ENCODE measurements around the gene MIF4GD. TPM values are rescaled to one million over a fixed set of nuclear protein-coding genes. Genes with fewer than 3 reads are reported as not detected.
"Not testable (repeated sequence)": the region's sequence is repeated elsewhere in the genome, so short reads cannot be mapped to it uniquely, and the experiment has no call there.

MIF4GD gene
- total RNA-seq, 1 donor from 2014 or later: 15.1 TPM

DNA sequence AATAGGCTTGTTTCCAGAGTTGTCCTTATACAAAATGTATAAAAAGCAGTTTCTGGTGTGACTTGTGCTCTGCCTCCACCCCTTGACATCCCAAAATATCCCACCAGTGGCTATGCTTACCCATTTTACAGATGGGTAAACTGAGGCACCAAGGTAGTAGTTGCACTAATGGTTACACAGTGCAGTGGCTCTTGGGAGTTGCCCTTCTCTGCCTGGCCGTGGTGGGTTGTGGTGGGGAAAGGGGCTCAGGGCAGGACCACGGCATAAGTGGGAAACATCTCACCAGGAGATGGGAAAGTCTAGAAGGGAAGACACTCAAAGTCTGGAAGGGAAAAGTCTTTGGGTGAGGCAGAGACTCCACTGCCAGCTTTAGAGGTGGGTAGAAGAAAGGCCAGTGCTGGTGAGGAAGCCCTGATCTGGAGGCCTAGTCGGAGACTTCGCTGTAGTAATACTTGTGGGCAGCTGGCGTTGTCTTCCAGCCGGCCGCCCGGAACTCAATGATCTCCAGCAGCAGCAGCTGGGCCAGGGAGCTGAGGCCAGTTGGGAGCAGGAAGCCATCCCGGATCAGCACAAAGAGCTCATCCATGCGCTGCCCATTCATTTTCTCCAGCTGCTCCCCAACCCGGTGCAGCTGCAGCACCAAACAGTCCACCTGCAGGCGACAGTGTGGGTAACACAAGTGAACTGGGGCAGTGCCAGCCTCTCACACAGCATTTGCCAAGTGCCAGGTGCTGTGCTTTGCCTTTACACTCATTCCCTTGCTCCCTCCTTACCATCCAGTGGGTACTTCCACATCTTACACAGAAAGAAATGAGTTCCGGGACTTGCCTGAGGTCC, 4.5 kb downstream of the MIF4GD start:
- intact Hi-C loops (cut with DNase I): no loop called here
- DNase-seq (ENCODE audit: missing footprints) (no peak), ATAC-seq (no peak)

DNA sequence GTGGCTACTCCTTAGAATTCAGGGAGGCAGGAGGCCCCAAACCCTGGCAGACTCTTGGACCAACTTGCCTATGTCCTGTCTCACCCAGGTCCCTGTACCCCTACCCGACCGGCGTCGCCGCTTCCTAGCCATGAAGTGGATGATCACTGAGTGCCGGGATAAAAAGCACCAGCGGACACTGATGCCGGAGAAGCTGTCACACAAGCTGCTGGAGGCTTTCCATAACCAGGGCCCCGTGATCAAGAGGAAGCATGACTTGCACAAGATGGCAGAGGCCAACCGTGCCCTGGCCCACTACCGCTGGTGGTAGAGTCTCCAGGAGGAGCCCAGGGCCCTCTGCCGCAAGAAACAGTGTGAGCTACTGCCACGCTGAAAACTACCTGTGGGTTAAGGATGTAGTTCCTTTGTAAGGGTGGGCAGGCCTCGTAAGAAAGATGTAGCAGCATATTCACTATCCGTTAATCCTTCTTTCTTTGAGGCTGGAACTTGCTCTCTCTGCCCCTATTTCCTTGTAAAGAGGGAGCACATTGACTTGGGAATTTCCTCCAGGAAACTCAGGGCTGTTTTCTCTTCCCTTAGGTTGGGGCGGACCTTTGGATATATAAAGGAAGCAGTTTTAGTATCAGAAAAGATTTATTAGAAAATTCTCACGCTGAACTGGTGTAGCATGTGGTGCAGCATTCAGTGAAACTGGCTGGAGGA, 5.3 kb downstream of the MIF4GD start:
- no peak for ATAC-seq
- intact Hi-C loops (cut with DNase I): no loop called here
- DNase-seq (ENCODE audit: missing footprints): no peak

DNA sequence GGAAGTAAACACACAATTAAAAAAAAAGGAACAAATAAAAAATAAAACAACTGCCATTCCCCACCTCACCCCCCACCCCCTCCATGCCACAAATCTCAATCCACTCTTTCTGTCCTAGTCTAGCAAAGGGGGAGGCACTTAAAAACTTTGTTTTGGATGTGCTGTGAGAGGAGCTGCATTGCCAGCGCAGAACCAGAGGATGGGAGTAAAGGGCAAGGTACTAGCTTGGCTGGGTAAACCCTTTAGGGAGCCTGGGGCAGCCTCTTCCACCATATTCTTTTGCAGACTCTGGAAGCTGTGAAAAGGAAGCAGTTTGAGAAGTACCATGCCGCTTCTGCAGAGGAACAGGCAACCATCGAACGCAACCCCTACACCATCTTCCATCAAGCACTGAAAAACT, 8.0 kb downstream of the MIF4GD start:
- intact Hi-C loops (cut with DNase I): loop anchor here (5.0 kb wide), 1 partner anchor 81 kb away; the partner anchor contains the start of gene SUMO2
- DNase-seq (ENCODE audit: missing footprints) (no peak), ATAC-seq (no peak)

DNA sequence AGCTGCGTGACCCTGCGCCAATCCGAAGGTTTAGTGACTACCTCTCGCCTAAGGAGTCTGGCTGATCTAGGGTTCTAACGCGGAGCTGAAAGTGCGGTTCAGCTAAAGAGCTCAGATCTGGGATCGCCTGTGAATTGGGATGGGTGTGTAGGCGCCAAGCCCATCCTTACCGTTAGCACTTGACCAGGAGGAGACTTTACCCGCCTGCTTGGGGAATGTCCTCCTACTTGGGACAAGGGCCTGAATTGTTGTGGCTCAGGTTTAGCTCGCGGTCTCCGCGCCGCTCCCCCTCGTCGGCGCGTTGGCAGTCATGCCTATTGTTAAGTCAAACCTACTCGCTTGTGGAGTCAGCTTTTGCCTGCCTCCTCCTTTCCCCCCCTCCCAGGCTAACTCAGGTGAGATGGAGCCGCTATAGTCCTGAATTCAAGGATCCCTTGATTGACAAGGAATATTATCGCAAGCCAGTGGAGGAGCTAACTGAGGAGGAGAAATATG, 8.9 kb downstream of the MIF4GD start:
- DNase-seq (ENCODE audit: missing footprints) (no peak), ATAC-seq (no peak)

DNA sequence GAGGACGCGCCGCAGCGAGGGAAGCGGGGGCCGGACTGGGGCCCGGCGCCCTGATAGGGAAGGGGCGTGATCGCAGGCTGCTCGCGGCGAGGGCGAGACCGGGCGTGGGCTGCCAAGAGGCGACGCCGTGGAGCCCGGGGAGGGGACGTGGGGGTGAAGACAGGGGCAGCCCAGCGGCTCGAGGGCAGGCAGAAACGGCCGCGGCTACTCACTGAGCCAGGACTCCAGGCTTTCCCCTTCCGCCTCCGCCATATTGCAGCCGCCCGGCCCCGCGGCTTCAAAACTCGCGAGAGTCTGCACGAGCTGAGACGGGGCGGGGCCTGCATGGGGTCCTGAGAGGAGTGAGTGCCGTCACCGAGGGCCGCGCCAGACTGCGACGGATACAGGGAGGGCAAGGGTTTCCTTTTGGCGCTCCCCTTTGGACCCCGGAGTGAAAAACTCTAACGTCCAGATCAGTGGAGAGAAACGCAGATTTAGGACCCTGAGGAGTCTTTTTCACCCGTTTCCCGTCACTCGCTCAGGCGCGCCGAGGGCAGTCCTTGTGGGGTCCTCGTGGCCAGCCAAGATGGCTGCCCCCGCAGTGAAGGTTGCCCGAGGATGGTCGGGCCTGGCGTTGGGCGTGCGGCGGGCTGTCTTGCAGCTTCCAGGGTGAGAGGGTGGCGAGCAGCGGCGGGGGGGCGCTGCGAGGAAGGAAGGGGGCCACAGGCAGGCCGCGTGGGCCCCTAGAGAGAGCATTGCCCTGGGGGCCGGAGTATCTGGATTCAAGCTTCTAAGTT, 9.5 kb downstream of the MIF4GD start, which contains the start of the genes GGA3 and MRPS7:
Gene GGA3, minus strand, starts transcription at position 271 of the 776 bp plus-strand sequence. Its CDS starts 19 bp downstream, at position 252.
Gene MRPS7, plus strand, starts transcription at position 544 of the 776 bp plus-strand sequence. Its CDS starts 22 bp downstream, at position 566.
- ATAC-seq (peak; percentile 98), DNase-seq (ENCODE audit: missing footprints) (peak; percentile 99)
- intact Hi-C loops (cut with DNase I): loop anchor here (5.0 kb wide), 1 partner anchor 79 kb away; the partner anchor contains the start of gene SUMO2

More for the DNA sequence above, 8.9 kb downstream of the MIF4GD start:
- intact Hi-C loops (cut with DNase I): loop anchor here (5.0 kb wide), 1 partner anchor 80 kb away; the partner anchor contains the start of gene SUMO2

DNA sequence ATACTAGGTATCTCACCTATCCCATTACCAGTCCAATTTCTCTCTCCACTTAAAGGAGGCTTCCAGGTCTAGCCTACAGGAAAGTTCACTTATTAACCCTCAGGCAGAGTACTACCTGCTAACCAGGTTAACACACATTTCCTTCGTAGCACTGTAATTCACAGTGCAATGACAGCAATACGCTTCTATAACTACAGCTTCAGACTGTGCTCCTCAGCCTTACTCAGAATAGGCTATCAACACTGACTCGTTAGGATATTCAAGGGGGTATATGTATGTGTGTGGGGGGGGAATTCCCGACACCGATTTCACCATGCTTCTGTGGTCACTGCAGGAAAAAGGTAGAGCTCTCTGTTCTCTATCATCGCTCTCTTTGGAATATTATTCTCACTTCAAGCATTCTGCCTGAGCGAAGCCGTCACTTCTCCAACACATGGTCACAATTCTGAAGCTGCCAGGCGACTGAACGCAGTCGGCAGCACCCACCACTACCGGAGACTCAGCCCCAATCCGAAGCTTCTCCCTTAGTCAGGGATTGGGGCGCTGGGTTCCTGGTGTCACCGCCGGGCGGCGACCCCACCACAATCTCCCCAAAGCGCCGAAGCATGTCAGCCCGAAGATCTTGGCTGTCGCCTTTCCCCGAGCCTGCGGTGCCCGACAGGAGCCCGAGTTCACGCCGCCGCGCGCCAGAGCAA, 10.2 kb downstream of the MIF4GD start:
- intact Hi-C loops (cut with DNase I): loop anchor here (5.0 kb wide), 1 partner anchor 78 kb away; the partner anchor contains the start of gene SUMO2
- no peak for DNase-seq (ENCODE audit: missing footprints)

DNA sequence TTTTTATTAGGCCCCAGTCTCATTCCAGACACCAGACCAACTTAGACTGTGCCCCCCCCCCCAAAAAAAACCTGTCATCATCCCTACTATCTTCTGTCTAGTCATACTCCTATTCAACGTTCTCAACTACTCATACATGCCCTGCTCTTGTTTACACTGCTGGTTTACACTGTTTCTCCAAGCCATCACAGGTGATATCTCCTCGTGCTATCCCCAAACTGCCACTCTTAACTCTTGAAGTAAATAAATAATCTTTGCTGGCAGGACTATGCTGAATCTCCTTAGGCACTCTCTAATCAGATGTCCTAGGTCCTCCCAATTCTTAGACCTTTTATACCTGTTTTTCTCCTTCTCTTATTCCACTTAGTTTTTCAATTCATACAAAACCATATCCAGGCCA, 13.8 kb downstream of the MIF4GD start:
- intact Hi-C loops (cut with DNase I); DNase-seq (ENCODE audit: missing footprints); ATAC-seq: not testable (repeated sequence)

More for the DNA sequence above, 10.2 kb downstream of the MIF4GD start:
- ATAC-seq: no peak

DNA sequence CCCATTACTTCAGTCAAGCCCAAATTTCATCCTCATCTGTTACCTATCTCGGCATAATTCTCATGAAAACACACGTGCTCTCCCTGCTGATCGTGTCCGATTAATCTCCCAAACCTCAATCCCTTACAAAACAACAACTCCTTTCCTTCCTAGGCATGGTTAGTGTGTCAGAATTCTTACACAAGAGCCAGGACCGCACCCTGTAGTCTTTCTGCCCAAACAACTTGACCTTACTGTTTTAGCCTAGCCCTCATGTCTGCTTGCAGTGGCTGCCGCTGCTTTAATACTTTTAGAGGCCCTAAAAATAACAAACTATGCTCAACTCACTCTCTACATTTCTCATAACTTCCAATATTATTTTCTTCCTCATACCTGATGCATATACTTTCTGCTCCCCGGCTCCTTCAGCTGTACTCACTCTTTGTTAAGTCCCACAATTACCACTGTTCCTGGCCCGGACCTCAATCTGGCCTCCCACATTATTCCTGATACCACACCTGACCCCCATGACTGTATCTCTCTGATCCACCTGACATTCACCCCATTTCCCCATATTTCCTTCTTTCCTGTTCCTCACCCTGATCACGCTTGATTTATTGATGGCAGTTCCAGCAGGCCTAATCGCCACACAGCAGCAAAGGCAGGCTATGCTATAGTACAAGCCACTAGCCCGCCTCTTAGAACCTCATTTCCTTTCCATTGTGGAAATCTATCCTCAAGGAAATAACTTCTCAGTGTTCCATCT, 14.9 kb downstream of the MIF4GD start:
- DNase-seq (ENCODE audit: missing footprints); ATAC-seq; intact Hi-C loops (cut with DNase I): not testable (repeated sequence)

DNA sequence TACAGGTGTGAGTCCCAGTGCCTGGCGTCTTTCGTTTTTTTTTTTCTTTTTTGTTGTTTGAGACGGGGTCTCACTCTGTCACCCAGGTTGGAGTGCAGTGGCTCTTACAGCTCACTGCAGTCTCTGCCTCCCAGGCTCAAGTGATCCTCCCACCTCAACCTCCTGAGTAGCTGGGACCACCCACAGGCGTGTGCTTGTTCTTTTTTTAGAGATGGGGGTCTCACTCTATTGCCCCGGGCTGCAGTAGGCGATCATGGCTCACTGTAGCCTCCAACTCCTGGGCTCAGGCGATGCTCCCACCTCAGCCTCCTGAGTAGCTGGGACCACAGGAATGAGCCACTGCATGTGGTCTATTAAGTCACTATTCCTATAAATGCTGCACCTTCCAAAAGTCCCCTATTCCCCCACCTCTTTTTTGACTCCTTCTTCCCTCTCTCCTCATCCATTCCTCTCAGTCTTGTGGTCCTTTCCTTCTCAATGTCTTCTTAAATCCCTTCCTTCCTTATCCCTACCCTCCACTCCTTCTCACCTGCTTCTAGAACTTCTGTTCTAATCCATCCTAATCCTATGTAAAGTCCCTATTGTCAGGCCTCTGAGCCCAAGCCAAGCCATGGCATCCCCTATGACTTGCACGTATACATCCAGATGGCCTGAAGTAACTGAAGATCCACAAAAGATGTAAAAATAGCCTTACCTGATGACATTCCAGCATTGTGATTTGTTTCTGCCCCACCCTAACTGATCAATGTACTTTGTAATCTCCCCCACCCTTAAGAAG, 18.8 kb downstream of the MIF4GD start:
- intact Hi-C loops (cut with DNase I): no loop called here
- DNase-seq (ENCODE audit: missing footprints) (no peak), ATAC-seq (no peak)

DNA sequence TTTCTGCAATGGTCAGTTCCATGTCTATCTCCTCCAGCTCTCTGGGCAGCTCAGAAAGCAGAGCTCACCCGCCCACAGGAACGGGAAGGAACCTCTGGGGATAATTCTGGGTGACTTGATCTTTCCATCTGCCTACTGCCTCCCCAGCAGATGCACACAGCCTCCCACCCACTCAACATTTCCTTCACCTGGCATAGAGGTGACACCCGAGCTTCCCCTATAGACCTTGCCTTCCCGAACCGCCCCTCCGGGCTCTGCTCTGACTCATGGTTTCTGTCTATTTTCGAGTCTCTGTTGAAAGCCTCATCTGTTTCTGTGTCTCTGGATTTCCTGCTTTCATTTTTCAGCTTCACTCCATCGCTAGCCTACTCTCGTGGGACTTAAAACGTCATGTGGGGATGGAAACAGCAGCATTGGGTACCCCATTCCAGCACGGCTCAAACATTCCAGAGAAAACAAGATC, 21.0 kb downstream of the MIF4GD start:
- intact Hi-C loops (cut with DNase I): no loop called here
- ATAC-seq: peak; percentile 51
- DNase-seq (ENCODE audit: missing footprints): no peak

DNA sequence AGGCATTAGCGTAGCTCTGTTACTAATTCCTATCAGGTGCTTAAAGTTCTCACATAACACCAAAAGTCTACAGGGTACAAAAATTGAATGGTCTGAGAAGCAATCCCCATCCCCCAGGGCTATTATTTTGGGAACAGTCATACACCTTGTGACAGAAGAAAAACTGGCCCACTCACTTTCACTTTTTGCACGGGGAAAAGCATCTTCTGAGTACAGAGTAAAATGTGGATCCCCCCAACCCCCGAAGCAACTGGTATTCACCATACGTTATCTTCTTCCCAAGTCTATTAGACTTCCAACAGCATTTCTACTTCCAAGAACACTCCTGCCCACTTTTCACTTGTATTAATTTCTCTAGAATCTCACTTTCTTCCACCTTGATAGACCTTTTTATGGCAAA, 21.5 kb downstream of the MIF4GD start:
- intact Hi-C loops (cut with DNase I): no loop called here
- DNase-seq (ENCODE audit: missing footprints) (no peak), ATAC-seq (no peak)

DNA sequence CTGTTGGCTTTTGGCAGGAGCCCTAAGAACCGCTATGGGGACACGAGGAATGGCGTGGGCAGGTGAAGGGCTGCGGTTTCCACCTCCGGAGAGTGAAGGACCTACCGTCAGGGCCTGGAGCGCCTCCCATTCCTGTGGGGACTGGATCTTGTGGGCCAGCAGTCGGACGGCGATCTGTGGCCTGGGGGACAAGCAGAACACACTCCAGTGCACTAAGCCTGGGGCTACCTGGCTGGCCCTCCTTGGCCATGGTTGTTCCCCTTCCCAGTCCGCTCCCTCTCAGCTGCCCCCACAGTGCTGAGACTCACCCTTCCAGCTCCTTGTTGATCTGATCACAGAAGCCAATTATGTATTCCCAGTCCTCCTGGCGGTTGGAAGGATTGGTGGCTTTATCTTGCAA, 24.6 kb downstream of the MIF4GD start:
- intact Hi-C loops (cut with DNase I): no loop called here
- ATAC-seq (no peak), DNase-seq (ENCODE audit: missing footprints) (no peak)

DNA sequence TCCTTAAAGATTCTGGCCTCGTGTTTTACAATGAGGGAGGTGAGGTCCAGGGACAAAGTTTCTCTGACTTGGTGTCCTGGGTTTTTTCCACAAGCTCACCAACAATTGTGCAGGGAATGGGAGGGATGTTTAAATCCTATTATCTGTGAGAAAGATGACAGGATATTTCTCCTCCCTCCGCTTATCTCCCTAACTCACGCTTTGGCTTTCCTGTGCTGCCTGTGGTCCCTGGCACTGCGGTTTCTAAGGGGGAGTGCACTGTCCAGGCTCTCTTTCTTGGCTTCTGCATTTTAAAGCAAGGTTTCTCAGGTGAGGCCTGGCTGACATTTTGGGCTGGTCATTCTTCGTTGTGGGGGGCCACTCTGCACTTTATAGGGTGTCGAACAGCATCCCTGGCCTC, 26.0 kb downstream of the MIF4GD start:
- intact Hi-C loops (cut with DNase I): no loop called here
- DNase-seq (ENCODE audit: missing footprints) (no peak), ATAC-seq (no peak)

DNA sequence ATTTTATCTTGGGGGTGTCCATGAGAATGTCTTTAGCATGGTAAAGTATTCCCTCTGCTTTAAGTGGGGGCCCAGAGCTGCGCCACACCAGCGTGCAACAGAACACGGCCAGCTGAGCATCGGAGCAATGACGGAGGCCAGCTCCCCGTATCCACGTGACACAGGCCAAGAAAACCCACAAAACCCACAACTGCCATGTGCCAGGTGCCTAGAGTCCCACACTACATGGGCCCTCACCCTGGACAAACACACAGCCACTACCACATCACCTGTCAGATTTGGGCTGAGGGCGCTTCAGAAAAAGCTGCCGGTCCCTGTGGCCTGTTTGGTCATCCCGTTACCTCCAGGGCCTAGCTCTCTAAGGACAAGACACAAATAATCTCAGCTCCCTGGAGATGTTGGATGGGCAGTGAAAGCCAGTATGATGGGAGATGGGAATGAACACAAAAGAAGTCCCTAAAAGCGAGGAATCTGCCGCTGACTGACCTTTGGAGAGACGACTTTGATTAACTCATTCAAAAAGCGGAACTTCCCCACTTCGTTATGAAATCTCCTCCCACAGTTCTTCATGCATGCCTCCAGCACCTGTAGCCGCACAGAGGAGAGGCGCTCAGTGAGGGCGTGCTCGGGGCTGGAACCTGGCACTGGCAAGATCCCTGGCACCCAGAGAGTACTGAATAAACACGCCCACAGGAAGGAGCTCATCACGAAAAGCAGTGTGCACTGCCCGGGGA, 26.7 kb downstream of the MIF4GD start:
- DNase-seq (ENCODE audit: missing footprints): peak; percentile 73

DNA sequence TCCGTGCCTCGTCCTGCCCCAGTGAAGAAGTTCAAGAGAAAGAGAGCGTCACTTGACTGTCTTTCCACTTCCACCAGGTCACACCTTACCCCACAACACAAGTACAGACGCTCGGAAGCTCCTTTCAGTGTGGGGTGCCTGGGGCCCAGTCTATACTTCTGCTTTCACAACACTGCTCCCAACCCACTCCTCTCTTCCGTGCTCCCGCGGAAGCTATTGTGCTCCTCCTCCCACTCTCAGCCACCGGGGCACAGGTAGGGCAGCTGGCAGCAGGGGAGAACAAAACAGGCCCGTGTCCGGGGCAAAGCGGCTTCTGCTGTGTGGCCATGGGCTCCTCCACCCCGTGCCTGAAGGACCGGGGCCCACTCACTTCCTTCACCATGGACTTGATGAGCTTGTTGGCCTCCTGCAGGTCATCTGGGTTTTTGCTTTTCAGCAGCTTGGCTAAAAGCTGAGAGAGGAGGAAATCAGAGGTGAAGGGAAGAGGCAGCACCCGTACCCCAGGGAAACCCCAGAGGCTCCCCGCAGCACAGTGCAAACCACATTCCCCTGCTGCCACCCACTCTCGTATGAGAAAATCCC, 28.5 kb downstream of the MIF4GD start:
- ATAC-seq: no peak

More for the DNA sequence above, 26.7 kb downstream of the MIF4GD start:
- no peak for ATAC-seq
- intact Hi-C loops (cut with DNase I): no loop called here

More for the DNA sequence above, 28.5 kb downstream of the MIF4GD start:
- intact Hi-C loops (cut with DNase I): no loop called here
- no peak for DNase-seq (ENCODE audit: missing footprints)
